Stimulated activated naive B cell treated with anti-CD40 and anti-IgM and Interleukin-4, amounts not matched to agents 10 μg/mL and 1 μg/mL and 100 μg/mL, for 72 hours (primary cell): ENCODE measurements around the gene PRR19.

Source experiments
- ATAC-seq, 2 donors: fragments of 150-1000 bp; cut with Tn5 transposase; replicated peaks; 2 replicates each; pipeline ENCODE4 v1.10.0; 2021; ENCODE audit warnings: moderate library complexity in 1 of 2
- DNase-seq: peaks from one replicate; pipeline ENCODE4 v3.0.0; 2021
- H3K27ac Mint-ChIP-seq: one replicate; pipeline ENCODE4 v1.8.0; 2022; ENCODE audit warnings: mild to moderate bottlenecking, mixed read lengths
- H3K27me3 Mint-ChIP-seq, 2 donors: one replicate each; pipeline ENCODE4 v1.8.0; 2022; ENCODE audit warnings: mixed read lengths in 2 of 2
- H3K36me3 Mint-ChIP-seq, 2 donors: one replicate each; pipeline ENCODE4 v1.8.0; 2022; ENCODE audit warnings: mixed read lengths in 2 of 2, mild to moderate bottlenecking in 1 of 2
- H3K4me1 Mint-ChIP-seq, 2 donors: one replicate each; pipeline ENCODE4 v1.8.0; 2022; ENCODE audit warnings: mixed read lengths in 2 of 2, mild to moderate bottlenecking in 1 of 2
- H3K4me3 Mint-ChIP-seq, 2 donors: one replicate each; pipeline ENCODE4 v1.8.0; 2022; ENCODE audit warnings: mild to moderate bottlenecking in 2 of 2, mixed read lengths in 2 of 2, moderate library complexity in 1 of 2
- H3K9me3 Mint-ChIP-seq, 2 donors: one replicate each; pipeline ENCODE4 v1.8.0; 2022; ENCODE audit warnings: mixed read lengths in 2 of 2, mild to moderate bottlenecking in 1 of 2

The PRR19 gene

DNA sequence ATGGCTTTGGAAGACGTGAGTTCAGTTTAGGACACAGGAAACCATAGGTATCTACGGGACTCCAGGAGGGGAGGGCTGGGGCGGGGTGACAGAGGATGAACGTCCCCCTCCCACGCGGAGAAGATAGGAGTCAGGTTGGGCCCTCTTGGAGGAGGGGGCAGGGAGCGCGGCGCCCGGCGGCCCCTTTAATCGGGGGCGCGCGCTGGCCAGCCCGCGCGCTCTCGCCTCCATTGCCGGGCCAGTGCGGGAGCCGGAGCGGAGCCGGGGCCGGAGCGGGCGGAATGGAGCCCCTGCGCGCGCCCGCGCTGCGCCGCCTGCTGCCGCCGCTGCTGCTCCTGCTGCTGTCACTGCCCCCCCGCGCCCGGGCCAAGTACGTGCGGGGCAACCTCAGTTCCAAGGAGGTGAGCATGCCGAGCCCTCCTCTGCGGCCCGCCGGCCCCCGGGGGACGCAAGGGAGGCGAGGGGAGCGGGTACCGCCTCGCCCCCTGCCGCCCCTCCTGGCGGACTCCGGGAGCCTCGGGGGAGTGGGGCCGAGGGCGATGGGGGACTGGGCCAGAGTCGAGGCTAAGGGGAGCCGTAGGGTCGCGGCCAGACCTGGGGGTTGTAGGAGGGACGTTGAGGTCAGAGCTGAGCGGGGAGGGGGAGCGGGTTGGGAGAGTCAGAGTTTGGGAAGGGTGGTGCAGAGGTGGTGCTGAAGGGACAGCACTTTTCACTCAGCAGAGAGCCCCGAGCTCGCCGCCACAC, 11.3 kb downstream of the PRR19 start, which contains the start of gene TMEM145:
TSS of gene TMEM145 (plus strand) at position 214 of the 744 bp plus-strand sequence. CDS start at position 282, 68 bp downstream.
- Mint-ChIP-seq H3K27ac (peak within 1 kb of the TSS; percentile 74), H3K36me3 (no peaks in the 10 kb centered on the region), H3K9me3 (no peaks in the 10 kb centered on the region), H3K4me3 (peak within 1 kb of the TSS; percentile 81 to 83), H3K27me3 (peaks cover 45 to 64% of the 10 kb centered on the region in 2 donors), H3K4me1 (peaks cover 13 to 32% of the 10 kb centered on the region in 2 donors)
- DNase-seq (no peak), ATAC-seq (peak; percentile 69 to 73)

GRCh38 chr19:42313840-42314755, 12.2 kb downstream of the PRR19 start:
- Mint-ChIP-seq H3K27me3 (peaks cover 45 to 64% of the 10 kb centered on the region in 2 donors), H3K27ac (no peak overlapping the region), H3K4me1 (peaks cover 13 to 32% of the 10 kb centered on the region in 2 donors)

DNA sequence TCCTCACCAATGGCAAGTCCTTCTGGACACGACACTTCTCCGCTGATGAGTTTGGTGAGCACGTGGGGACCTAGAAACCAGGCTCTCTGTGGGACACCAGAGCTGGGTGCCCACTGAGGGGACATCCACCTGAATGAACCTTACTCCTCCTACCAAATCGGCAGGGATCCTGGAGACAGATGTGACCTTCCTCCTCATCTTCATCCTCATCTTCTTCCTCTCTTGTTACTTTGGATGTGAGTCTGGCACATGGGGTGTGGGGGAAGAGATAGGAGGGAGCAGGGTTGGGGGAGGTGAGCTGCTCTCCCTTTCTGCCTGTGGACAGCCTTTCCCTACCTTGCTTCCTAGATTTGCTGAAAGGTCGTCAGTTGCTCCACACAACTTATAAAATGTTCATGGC, 13.1 kb downstream of the PRR19 start:
- ATAC-seq (no peak), DNase-seq (no peak)
- Mint-ChIP-seq H3K27me3 (peaks cover 45 to 64% of the 10 kb centered on the region in 2 donors), H3K4me3 (no peak overlapping the region), H3K4me1 (peaks cover 13 to 32% of the 10 kb centered on the region in 2 donors), H3K27ac (no peak overlapping the region), H3K36me3 (no peaks in the 10 kb centered on the region), H3K9me3 (no peaks in the 10 kb centered on the region)

More at GRCh38 chr19:42313840-42314755, 12.2 kb downstream of the PRR19 start:
- ATAC-seq (no peak), DNase-seq (no peak)
- H3K9me3 Mint-ChIP-seq = no peaks in the 10 kb centered on the region
- no peaks in the 10 kb centered on the region for H3K36me3 Mint-ChIP-seq
- peak overlapping the region; percentile 33 to 83 for H3K4me3 Mint-ChIP-seq

- no peaks in the 10 kb centered on the region for H3K36me3 Mint-ChIP-seq
- H3K27me3 Mint-ChIP-seq = peaks cover 34 to 51% of the 10 kb centered on the region in 2 donors
- DNase-seq = no peak
- no peaks in the 10 kb centered on the region for H3K9me3 Mint-ChIP-seq
- H3K4me1 Mint-ChIP-seq = peaks cover 13 to 32% of the 10 kb centered on the region in 2 donors
- H3K4me3 Mint-ChIP-seq = peak overlapping the region; percentile 1 to 29
- H3K27ac Mint-ChIP-seq = no peak overlapping the region
- peak; percentile 56 to 57 for ATAC-seq
Measured at GRCh38 chr19:42316223-42317211, 14.6 kb downstream of the PRR19 start.

DNA sequence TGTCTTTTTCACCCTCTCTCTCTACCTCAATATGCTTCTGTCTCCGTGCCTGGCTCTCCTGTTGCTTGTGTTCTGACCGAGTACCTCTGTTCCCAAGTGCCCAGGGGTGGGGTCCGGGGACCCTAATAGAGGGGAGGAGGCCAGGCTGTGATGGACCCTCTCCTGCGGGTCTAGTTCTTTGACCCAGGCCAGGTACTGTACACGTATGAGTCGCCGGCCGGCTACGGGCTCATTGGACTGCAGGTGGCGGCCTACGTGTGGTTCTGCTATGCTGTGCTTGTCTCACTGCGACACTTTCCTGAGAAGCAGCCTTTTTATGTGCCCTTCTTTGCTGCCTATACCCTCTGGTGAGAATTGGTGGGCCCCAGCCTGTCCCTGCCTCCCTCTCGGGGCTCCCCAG, 15.6 kb downstream of the PRR19 start:
- ATAC-seq (no peak), DNase-seq (no peak)
- Mint-ChIP-seq H3K27me3 (peaks cover 30 to 48% of the 10 kb centered on the region in 2 donors), H3K36me3 (no peaks in the 10 kb centered on the region), H3K9me3 (no peaks in the 10 kb centered on the region), H3K4me3 (no peak overlapping the region), H3K27ac (no peak overlapping the region), H3K4me1 (peaks cover 12 to 31% of the 10 kb centered on the region in 2 donors)

DNA sequence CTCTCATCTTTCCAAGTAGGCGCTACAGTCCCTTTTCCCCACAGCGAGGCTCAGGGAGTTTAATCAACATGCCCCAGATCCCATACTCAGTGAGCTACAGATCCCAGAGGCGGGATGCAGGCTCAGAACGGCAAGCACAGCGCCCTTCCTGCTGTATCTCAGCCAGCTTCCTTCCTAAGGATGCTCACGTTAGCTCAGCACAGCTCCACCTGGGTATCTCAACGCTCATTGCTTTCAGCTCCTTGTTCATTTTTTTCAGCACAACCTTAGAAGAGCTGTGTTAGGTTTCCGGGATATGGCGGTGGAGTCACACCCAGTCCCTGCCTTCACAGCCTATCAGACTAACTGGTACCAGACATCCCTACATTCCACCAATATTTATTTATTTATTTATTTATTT, 20.4 kb downstream of the PRR19 start:
- H3K36me3 Mint-ChIP-seq = peaks cover 4% of the 10 kb centered on the region in 2 donors
- DNase-seq (no peak), ATAC-seq (no peak)
- H3K27me3 Mint-ChIP-seq = peaks cover 11 to 16% of the 10 kb centered on the region in 2 donors
- H3K4me3 Mint-ChIP-seq = no peak overlapping the region
- H3K9me3 Mint-ChIP-seq = no peaks in the 10 kb centered on the region
- H3K27ac Mint-ChIP-seq = no peak overlapping the region
- H3K4me1 Mint-ChIP-seq = peaks cover 15 to 28% of the 10 kb centered on the region in 2 donors

- Mint-ChIP-seq H3K27ac (no peak overlapping the region), H3K36me3 (peaks cover 4% of the 10 kb centered on the region in 2 donors), H3K4me1 (peaks cover 22 to 35% of the 10 kb centered on the region in 2 donors), H3K9me3 (no peaks in the 10 kb centered on the region), H3K4me3 (no peak overlapping the region), H3K27me3 (peaks cover 11 to 16% of the 10 kb centered on the region in 2 donors)
- DNase-seq (no peak), ATAC-seq (no peak)
Measured at GRCh38 chr19:42323473-42323851, 21.5 kb downstream of the PRR19 start.

DNA sequence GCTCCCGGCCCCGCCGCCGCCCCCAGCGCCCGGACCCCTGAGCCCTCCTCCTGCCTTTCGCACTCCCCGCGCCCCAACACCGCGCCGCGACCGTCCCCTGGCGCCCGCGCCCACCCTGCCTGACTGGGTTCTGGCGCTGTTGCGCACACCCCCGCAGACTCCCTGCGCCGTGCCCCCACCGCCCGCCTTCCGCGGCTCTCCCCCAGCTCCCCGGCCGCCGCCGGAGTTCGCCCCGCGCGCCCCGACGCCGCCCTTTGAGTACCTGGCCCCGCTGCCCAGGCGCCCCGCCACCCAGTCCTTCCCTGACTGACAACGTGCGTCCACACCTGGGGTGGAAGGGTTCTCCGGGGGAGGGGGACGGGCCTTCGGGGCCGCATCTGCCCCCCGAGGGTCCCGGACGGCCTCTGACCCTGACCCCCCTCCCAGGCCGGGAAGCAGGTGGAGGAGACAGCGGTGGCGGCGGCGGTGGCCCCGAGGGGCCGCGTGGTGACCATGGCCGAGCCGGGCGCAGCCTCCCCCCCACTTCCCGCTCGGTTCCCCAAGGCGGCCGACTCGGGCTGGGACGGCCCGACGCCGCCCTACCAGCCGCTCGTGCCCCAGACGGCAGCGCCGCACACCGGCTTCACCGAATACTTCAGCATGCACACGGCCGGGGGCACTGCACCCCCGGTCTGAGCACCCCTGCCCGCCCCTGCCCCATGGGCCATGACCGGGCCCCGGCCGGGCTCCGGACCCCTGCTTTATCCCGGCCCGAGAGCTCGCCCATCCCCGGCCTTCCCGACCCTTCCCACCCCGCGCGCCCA, 22.1 kb downstream of the PRR19 start:
- peak overlapping the region; percentile 46 to 96 for H3K4me3 Mint-ChIP-seq
- H3K27me3 Mint-ChIP-seq = peaks cover 11 to 16% of the 10 kb centered on the region in 2 donors
- no peaks in the 10 kb centered on the region for H3K9me3 Mint-ChIP-seq

GRCh38 chr19:42324655-42325307, 22.8 kb downstream of the PRR19 start:
- H3K27ac Mint-ChIP-seq = peak overlapping the region; percentile 91
- peaks cover 11 to 16% of the 10 kb centered on the region in 2 donors for H3K27me3 Mint-ChIP-seq
- H3K9me3 Mint-ChIP-seq = no peaks in the 10 kb centered on the region
- ATAC-seq = no peak
- H3K4me3 Mint-ChIP-seq = peak overlapping the region; percentile 93 to 96
- H3K36me3 Mint-ChIP-seq = peaks cover 4% of the 10 kb centered on the region in 2 donors
- peaks cover 29 to 45% of the 10 kb centered on the region in 2 donors for H3K4me1 Mint-ChIP-seq
- no peak for DNase-seq

More for the DNA sequence above, 22.1 kb downstream of the PRR19 start:
- DNase-seq (no peak), ATAC-seq (no peak)
- Mint-ChIP-seq H3K27ac (no peak overlapping the region), H3K36me3 (peaks cover 4% of the 10 kb centered on the region in 2 donors), H3K4me1 (peaks cover 26 to 41% of the 10 kb centered on the region in 2 donors)

DNA sequence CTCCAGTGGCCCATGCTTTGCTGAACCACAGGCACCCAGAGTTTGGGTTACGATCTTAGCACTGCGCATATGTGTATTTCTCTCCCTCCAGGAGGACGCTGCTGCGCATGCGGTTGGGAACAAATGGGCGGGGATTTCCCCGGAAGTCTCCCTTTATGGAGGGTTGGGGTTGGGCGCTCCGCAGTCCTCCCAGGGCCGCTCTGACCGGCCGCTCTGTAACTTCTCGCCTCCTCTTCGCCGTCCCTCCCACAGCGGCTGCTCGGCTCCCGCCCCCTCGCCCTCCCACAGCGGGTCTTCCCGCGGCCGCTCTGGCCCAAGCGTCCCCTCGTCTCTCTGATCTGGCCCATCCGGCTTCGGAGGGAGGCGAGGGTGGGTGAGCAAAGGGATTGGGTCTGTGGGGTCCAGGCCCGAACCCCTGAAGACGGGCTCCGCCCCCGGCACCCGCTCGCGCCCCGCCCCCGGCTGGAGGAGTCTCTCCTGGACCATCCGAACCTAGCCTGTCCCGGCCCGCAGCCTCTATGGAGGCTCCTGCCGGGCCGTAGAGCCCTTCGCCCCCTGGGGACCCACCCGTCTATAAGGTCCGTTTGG, 23.5 kb downstream of the PRR19 start, which contains the start of gene MEGF8:
TSS of gene MEGF8 (plus strand) at position 328 of the 588 bp plus-strand sequence. CDS start 609 bp downstream, outside the sequence.
- ATAC-seq (peak; percentile 94 to 96), DNase-seq (peak; percentile 98)
- peak within 1 kb of the TSS; percentile 93 to 96 for H3K4me3 Mint-ChIP-seq
- peaks cover 4% of the 10 kb centered on the region in 2 donors for H3K36me3 Mint-ChIP-seq
- H3K9me3 Mint-ChIP-seq = no peaks in the 10 kb centered on the region
- peaks cover 29 to 45% of the 10 kb centered on the region in 2 donors for H3K4me1 Mint-ChIP-seq
- peaks cover 11 to 16% of the 10 kb centered on the region in 2 donors for H3K27me3 Mint-ChIP-seq
- peak within 1 kb of the TSS; percentile 91 for H3K27ac Mint-ChIP-seq

GRCh38 chr19:42325896-42326771, 24.2 kb downstream of the PRR19 start:
- Mint-ChIP-seq H3K36me3 (peaks cover 4% of the 10 kb centered on the region in 2 donors), H3K4me3 (peak overlapping the region; percentile 93 to 96), H3K4me1 (peaks cover 29 to 45% of the 10 kb centered on the region in 2 donors), H3K9me3 (no peaks in the 10 kb centered on the region), H3K27me3 (peaks cover 11 to 16% of the 10 kb centered on the region in 2 donors), H3K27ac (peak overlapping the region; percentile 91)
- ATAC-seq (peak; percentile 31 to 33), DNase-seq (peak; percentile 29)
